HG02840 (cell line): Measurements from ENCODE around the gene MRPL4.
"Not testable (repeated sequence)": the region's sequence is repeated elsewhere in the genome, so short reads cannot be mapped to it uniquely, and the experiment has no call there.

Source experiments
- ATAC-seq: cut with Tn5 transposase; IDR thresholded peaks from one replicate; pipeline ENCODE4 v1.9.1; 2021; ENCODE audit warnings: mild to moderate bottlenecking, moderate library complexity, moderate number of reproducible peaks; ENCODE audit not compliant: unreplicated experiment, low FRiP score

The MRPL4 gene

GRCh38 chr19:10259162-10259905 lies 7.3 kb downstream of the MRPL4 start:
- ATAC-seq: no peak

- ATAC-seq: no peak
These were observed 8.1 kb downstream of the MRPL4 start for GRCh38 chr19:10260141-10260584.

GRCh38 chr19:10262771-10263170 lies 10.8 kb downstream of the MRPL4 start:
- no peak for ATAC-seq

- ATAC-seq: no peak
These were observed 14.7 kb downstream of the MRPL4 start for GRCh38 chr19:10266706-10267105.

DNA sequence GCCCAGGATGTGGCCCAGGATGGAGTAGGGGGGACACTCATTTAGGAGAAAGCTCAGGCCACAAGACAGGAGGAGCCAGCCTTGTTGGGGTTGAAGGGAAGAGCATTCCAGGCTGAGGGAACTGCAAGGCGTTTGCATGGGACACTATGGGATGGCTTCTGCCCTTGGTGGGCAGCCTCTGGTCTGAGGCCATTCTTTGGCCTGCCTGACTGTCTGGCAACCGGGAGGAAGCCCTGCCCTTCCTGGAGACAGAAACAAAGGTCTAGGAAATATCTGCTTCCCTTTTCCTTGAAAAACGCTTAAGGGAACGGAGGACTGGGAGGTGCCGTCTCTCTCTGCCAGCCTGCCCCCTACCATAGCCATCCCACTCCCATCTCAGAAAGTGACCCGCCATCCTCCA lies 16.1 kb downstream of the MRPL4 start:
- ATAC-seq: no peak

GRCh38 chr19:10269333-10270179 lies 17.5 kb downstream of the MRPL4 start:
- ATAC-seq: no peak

- ATAC-seq: no peak
These were observed 18.2 kb downstream of the MRPL4 start for GRCh38 chr19:10270180-10270615.

DNA sequence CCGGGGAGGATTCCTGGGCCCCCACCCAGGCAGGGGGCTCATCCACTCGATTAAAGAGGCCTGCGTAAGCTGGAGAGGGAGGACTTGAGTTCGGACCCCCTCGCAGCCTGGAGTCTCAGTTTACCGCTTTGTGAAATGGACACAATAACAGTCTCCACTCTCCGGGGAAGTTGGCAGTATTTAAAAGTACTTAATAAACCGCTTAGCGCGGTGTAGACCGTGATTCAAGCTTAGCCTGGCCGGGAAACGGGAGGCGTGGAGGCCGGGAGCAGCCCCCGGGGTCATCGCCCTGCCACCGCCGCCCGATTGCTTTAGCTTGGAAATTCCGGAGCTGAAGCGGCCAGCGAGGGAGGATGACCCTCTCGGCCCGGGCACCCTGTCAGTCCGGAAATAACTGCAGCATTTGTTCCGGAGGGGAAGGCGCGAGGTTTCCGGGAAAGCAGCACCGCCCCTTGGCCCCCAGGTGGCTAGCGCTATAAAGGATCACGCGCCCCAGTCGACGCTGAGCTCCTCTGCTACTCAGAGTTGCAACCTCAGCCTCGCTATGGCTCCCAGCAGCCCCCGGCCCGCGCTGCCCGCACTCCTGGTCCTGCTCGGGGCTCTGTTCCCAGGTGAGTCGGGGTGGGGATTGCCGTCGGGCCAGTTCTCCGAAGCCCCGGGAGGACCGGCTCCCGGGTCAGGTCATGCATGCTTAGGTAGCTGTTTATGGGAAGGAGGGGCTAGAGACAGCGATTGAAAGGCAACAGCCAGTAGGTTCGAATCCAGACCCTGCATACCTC lies 18.8 kb downstream of the MRPL4 start, which contains the start of gene ICAM1:
Gene ICAM1 (plus strand): TSS at position 505 of the 779 bp plus-strand sequence. CDS start 40 bp downstream, at position 545.
- peak; percentile 39 for ATAC-seq

GRCh38 chr19:10271543-10272086 lies 19.6 kb downstream of the MRPL4 start:
- peak; percentile 27 for ATAC-seq

DNA sequence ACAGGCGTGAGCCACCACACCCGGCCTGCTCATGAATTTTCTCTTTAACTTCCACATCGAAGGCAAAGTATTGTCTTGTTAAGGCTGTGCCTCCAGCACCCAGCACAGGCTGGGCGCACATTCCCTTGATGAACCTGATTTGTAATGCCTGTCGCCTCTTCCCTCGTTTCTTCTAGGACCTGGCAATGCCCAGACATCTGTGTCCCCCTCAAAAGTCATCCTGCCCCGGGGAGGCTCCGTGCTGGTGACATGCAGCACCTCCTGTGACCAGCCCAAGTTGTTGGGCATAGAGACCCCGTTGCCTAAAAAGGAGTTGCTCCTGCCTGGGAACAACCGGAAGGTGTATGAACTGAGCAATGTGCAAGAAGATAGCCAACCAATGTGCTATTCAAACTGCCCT lies 22.6 kb downstream of the MRPL4 start:
- no peak for ATAC-seq

DNA sequence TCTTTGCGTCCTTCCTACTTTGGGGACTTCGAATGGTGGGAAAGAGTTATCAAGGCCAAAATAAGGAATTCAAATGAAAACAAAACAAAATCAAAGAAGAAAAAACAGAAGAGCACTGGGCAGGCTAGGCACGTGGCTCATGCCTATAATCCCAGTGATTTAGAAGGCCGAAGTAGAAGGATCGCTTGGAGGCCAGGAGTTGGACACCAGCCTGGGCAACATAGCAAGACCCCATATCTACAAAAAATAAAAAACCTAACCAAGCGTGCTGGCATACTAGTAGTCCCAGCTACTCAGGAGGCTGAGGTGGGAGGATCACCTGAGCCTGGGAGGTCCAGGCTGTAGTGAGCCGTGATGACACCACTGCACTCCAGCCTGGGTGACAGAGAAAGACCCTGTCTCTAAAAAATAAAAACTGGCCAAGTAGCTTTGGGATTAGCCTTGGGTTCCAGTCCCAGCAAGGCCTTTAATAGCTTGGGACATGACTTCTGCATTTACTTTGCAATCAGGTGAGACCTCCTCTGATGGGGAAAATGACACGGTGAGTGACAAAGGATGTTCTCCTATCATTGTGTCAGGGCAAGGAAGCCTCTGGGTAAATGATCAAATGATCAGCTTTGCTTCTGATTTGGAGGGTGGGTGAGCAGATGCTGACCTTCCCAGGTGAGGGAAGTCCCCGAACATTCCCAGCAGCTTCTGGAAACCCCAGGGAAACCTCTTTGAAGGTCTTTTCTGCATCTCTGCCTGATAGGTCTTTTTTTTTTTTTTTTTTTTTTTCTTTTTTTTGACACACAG lies 26.0 kb downstream of the MRPL4 start:
- ATAC-seq: no peak

DNA sequence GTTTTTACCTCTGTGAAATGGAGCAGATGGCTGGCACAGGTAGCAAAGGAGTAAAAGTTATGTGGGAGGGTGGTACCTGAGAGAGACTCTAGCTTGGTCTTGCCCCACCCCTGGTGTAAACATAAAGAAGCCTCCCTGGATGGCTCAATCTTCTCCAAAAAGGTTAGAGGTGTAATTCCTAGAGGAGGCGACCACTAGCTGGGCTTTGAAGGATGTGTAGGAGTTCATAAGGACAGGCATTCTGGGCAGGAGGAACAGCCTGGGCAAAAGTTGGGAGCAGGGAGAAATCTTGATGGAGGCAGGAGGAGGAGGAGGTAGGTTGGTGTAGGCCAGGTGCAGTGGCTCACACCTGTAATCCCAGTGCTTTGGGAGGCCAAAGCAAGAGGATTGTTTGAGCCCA lies 26.9 kb downstream of the MRPL4 start:
- ATAC-seq: no peak

GRCh38 chr19:10279737-10280442 lies 27.9 kb downstream of the MRPL4 start:
- no peak for ATAC-seq

GRCh38 chr19:10282043-10282442 lies 30.0 kb downstream of the MRPL4 start:
- not testable (repeated sequence) for ATAC-seq

DNA sequence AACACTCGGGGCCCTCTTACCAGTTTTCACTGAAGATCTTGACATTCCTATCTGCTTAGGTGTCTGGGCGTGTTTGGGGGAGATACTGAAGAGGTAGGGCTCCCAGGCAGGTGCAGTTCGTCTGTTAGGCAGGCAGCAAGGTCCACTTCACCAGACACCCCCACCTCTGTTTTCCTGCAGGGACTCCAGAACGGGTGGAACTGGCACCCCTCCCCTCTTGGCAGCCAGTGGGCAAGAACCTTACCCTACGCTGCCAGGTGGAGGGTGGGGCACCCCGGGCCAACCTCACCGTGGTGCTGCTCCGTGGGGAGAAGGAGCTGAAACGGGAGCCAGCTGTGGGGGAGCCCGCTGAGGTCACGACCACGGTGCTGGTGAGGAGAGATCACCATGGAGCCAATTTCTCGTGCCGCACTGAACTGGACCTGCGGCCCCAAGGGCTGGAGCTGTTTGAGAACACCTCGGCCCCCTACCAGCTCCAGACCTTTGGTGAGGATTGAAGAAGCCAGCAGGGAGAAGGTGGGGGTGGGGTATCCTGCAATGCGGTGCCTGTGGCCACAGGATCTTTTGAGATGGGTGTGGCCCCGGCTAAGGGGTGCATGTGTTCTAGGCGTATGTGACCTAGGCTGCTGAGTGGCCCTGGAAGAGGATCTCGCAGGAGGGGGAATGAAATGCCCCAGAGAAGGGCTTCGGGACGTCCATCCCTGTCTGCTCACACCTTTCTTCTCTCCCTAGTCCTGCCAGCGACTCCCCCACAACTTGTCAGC lies 31.5 kb downstream of the MRPL4 start:
- no peak for ATAC-seq

DNA sequence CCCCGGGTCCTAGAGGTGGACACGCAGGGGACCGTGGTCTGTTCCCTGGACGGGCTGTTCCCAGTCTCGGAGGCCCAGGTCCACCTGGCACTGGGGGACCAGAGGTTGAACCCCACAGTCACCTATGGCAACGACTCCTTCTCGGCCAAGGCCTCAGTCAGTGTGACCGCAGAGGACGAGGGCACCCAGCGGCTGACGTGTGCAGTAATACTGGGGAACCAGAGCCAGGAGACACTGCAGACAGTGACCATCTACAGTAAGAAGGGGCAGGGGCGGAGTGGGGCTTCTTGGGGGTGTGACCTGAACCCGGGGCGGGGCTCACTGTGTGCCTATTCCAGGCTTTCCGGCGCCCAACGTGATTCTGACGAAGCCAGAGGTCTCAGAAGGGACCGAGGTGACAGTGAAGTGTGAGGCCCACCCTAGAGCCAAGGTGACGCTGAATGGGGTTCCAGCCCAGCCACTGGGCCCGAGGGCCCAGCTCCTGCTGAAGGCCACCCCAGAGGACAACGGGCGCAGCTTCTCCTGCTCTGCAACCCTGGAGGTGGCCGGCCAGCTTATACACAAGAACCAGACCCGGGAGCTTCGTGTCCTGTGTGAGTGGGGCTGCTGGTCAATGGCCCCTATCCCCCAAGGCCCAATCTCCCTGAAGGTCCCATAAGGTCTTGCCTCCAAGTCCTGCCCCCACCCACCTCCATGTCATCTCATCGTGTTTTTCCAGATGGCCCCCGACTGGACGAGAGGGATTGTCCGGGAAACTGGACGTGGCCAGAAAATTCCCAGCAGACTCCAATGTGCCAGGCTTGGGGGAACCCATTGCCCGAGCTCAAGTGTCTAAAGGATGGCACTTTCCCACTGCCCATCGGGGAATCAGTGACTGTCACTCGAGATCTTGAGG lies 32.3 kb downstream of the MRPL4 start:
- ATAC-seq: no peak

DNA sequence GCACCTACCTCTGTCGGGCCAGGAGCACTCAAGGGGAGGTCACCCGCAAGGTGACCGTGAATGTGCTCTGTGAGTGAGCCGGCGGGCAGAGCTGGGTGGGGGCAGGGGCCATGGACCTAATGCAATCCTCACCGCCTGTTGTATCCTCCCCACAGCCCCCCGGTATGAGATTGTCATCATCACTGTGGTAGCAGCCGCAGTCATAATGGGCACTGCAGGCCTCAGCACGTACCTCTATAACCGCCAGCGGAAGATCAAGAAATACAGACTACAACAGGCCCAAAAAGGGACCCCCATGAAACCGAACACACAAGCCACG lies 32.9 kb downstream of the MRPL4 start:
- no peak for ATAC-seq
